Ovary (tissue), 9 donors: ENCODE data around the gene C2orf92. TPM values are rescaled to one million over a fixed set of nuclear protein-coding genes. Genes with fewer than 3 reads are reported as not detected.

Experiments used
- DNase-seq, 5 donors: peaks; one replicate each; pipeline ENCODE4 v3.0.0-alpha.2; 2019 to 2020
- H3K27ac ChIP-seq, 2 donors: fragments of 200-600 bp; one replicate each; pipeline versions ENCODE4 v1.5.1 to v1.8.0; 2019 to 2022
- H3K27me3 ChIP-seq: fragments of 200-600 bp; one replicate; pipeline ENCODE4 v1.8.0; 2022
- H3K36me3 ChIP-seq: fragments of 200-600 bp; sonication (generic); one replicate; pipeline ENCODE4 v1.5.1; 2019
- H3K4me1 ChIP-seq: one replicate; pipeline ENCODE4 v1.8.1; 2013; ENCODE audit warnings: mild to moderate bottlenecking, moderate library complexity; ENCODE audit not compliant: insufficient read depth
- H3K4me3 ChIP-seq: fragments of 200-600 bp; sonication (generic); one replicate; pipeline ENCODE4 v1.5.1; 2017
- H3K9me3 ChIP-seq, 2 donors: fragments of 200-600 bp in 1 of 2; sonication (generic) in 1 of 2; one replicate each; pipeline versions ENCODE4 v1.5.1 to v1.8.1; 2013 to 2019; ENCODE audit warnings: mild to moderate bottlenecking in 1 of 2, moderate library complexity in 1 of 2
- EP300 ChIP-seq: sonication (generic); formaldehyde crosslinking; IDR thresholded peaks from one replicate; pipeline ENCODE4 v1.6.1; 2017; ENCODE audit warnings: antibody characterized with exemption
- POLR2A ChIP-seq: fragments of 450-650 bp; IDR thresholded peaks from one replicate; pipeline ENCODE4 v1.6.1; 2017; ENCODE audit warnings: antibody characterized with exemption, mild to moderate bottlenecking, moderate library complexity
- WGBS, 3 donors: extraction: QIAGEN DNeasy Blood & Tissue Kit in 1 of 3; methylation state at CpG; one replicate each; pipeline versions ENCODE4 v1.1.5 to v1.1.7; 2013 to 2017; 5-methylcytosine and 5-hydroxymethylcytosine counted together
- intact Hi-C, 4 donors: fragments of 100-400 bp; cut with DNase I; formaldehyde crosslinking; loops; one replicate each; pipeline versions ENCODE4 v1.11.0 to v1.15.1; 2022 to 2023
- polyA plus RNA-seq, 2 donors: library from polyadenylated mRNA; stranded (reverse); fragments of 200-250 nt in 1 of 2; fragments of 350-450 nt in 1 of 2; fragmentation: Illumina TruSeq in 1 of 2; extraction: RNeasy Lipid Tissue Mini Kit (QIAGEN cat#74804) in 1 of 2; gene quantifications; one replicate each; pipeline ENCODE4 v1.2.3, GENCODE V29; 2013 to 2014
- total RNA-seq, 7 donors: library from RNA; depleted of rRNA in 2 of 7; stranded (reverse); fragments of >200 nt in 2 of 7; fragmentation: NEBNext Ultra II Directional in 3 of 7; extraction: Animal tissue kit (Norgen Biotek cat#: 25700) in 3 of 7; gene quantifications; one replicate each; pipeline versions ENCODE4 v1.1.0 to v1.2.4, GENCODE V29; 2016 to 2023
- TF ChIP-seq, protein P1 (sequence below), 3 donors: fragments of 450-650 bp in 2 of 3; fragments of 200-600 bp in 1 of 3; IDR thresholded peaks; one replicate each; pipeline versions ENCODE4 v1.5.1 to v1.8.0; 2016 to 2022; ENCODE audit warnings: antibody characterized with exemption in 3 of 3, mild to moderate bottlenecking in 1 of 3
- donor health status: DM: no; HTN: no; CAD: no; lungs with moderate emphysema.
- donor health status: DM: no; HTN: no; CAD: no.
- donor health status: Bipolar disorder and iron deficiency.
- donor health status: DM: yes; HTN: yes; CAD: no.
- donor health status: DM: no; HTN: no; CAD: no.
- donor health status: DM: yes; HTN: yes; CAD: no.

C2orf92 gene
- total and polyA plus RNA-seq, 9 donors: 2.3 to 17.5 (median 4.0) TPM

GRCh38 chr2:97718942-97719341 lies 49.4 kb downstream of the C2orf92 start:
- Histone ChIP-seq H3K4me1 (no peaks in the 10 kb centered on the region), H3K9me3 (no peaks in the 10 kb centered on the region), H3K27ac (no peak overlapping the region), H3K4me3 (no peak overlapping the region), H3K36me3 (no peaks in the 10 kb centered on the region), H3K27me3 (no peaks in the 10 kb centered on the region)
- WGBS, 3 donors: 81 to 91% (median 83%) methylated on average over 3 of the region's 3 CpGs
- intact Hi-C loops: no loop called here
- no peak for DNase-seq
- TF ChIP-seq, protein P1, sequence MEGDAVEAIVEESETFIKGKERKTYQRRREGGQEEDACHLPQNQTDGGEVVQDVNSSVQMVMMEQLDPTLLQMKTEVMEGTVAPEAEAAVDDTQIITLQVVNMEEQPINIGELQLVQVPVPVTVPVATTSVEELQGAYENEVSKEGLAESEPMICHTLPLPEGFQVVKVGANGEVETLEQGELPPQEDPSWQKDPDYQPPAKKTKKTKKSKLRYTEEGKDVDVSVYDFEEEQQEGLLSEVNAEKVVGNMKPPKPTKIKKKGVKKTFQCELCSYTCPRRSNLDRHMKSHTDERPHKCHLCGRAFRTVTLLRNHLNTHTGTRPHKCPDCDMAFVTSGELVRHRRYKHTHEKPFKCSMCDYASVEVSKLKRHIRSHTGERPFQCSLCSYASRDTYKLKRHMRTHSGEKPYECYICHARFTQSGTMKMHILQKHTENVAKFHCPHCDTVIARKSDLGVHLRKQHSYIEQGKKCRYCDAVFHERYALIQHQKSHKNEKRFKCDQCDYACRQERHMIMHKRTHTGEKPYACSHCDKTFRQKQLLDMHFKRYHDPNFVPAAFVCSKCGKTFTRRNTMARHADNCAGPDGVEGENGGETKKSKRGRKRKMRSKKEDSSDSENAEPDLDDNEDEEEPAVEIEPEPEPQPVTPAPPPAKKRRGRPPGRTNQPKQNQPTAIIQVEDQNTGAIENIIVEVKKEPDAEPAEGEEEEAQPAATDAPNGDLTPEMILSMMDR (IDR thresholded peaks at IDR 0.05): no peak
- TF ChIP-seq POLR2A (no peak), EP300 (no peak)

DNA sequence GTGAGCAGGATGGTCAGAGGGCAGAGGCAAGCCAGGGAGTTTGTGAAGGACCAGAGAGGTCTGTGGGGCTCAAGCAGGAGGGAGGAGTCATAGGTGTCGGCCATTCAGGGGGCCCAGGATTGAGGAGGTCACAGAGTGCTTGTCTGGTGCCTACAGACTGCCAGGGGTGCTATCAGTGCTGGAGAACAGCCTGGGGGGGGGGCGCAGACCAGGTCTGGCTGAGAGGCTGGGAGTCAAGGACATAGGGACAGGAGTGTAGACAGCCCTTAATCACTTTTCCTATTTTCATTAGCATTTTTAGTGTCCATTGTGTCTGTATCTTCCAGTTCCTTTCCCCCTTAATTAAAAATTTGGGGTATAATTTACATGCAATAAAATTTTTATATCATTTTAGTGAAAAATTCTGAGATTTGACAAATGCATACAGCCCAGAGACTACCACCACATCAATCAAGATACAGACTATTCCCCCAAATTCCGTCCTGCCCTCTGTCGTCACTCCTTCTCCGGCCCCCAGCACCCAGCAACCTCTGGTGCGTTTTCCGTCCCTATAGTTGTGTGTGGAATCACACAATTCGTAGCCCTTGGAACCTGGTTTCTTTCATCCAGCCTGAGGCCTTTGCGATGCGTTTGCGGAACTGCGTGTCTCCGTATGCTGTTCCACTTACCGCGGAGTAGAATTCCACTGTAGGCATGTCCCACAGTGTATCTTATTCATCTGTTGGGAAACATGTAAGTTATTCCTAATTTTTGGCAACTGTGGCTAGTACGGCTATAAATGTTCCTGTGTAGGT lies 50.0 kb downstream of the C2orf92 start:
- Histone ChIP-seq H3K36me3 (no peaks in the 10 kb centered on the region), H3K4me1 (no peaks in the 10 kb centered on the region), H3K27ac (no peak overlapping the region), H3K9me3 (no peaks in the 10 kb centered on the region), H3K4me3 (no peak overlapping the region), H3K27me3 (no peaks in the 10 kb centered on the region)
- WGBS, 3 donors: 92 to 95% (median 94%) methylated on average over 16 of the region's 16 CpGs
- DNase-seq: no peak
- intact Hi-C loops: no loop called here
- no peak for TF ChIP-seq EP300
- no peak for TF ChIP-seq POLR2A
- TF ChIP-seq, protein P1 (IDR thresholded peaks at IDR 0.05): no peak

DNA sequence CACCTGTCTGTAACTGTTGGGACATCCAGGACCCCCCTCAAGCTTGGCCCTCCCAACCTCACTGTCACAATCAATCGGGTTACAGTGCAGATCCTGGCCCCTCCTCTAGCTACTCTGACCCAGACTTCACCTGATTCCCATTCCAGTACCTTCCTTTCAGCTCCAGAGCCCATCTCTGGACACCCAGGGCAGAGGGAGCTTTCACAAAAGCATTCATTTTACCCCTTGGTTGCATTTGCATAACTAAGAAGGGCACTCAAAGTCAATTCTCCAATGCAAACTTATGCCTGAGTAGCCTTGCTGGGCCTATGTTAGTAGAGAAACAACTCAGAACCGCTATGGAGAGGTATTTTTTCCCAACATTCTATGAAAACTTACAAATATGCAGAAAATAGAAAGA lies 51.2 kb downstream of the C2orf92 start:
- H3K4me3 ChIP-seq: no peak overlapping the region
- no peaks in the 10 kb centered on the region for H3K27me3 ChIP-seq
- H3K4me1 ChIP-seq: no peaks in the 10 kb centered on the region
- no peaks in the 10 kb centered on the region for H3K36me3 ChIP-seq
- TF ChIP-seq EP300 (no peak), POLR2A (no peak)
- TF ChIP-seq, protein P1 (IDR thresholded peaks at IDR 0.05): no peak
- H3K27ac ChIP-seq: no peak overlapping the region
- DNase-seq: no peak
- intact Hi-C loops: loop anchor here in 1 of 4 donors (1.0 kb wide), 1 partner anchor 37 kb away; no protein-coding TSS in a partner anchor
- H3K9me3 ChIP-seq: no peaks in the 10 kb centered on the region
- 73 to 81% (median 76%) methylated on average over 2 of the region's 2 CpGs for WGBS, 3 donors

DNA sequence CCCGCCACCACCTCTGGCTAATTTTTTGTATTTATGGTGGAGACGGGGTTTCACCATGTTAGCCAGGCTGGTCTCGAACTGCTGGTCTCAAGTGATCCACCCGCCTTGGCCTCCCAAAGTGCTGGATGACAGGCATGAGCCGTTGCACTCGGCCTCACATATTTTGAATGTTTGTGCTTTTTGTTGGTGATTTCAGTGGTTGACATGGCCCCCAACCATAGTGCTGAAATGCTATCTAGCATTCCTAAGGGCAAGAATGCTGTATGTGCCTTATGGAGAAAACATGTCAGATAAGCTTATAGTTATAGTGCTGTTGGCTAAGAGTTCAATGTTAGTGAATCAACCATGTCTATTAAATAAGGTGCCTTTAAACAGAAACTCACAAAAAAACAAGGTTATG lies 52.7 kb downstream of the C2orf92 start:
- no peaks in the 10 kb centered on the region for H3K27me3 ChIP-seq
- WGBS, 3 donors: 72 to 80% (median 77%) methylated on average over 6 of the region's 6 CpGs
- DNase-seq: no peak
- no peak overlapping the region for H3K4me3 ChIP-seq
- H3K9me3 ChIP-seq: no peaks in the 10 kb centered on the region
- no peak overlapping the region for H3K27ac ChIP-seq
- no peak for TF ChIP-seq POLR2A
- no peak for TF ChIP-seq EP300
- TF ChIP-seq, protein P1 (IDR thresholded peaks at IDR 0.05): no peak
- H3K4me1 ChIP-seq: no peaks in the 10 kb centered on the region
- H3K36me3 ChIP-seq: no peaks in the 10 kb centered on the region
- intact Hi-C loops: no loop called here
